ENCODE data around the gene C1orf35. TPM values are rescaled to one million over a fixed set of nuclear protein-coding genes. Genes with fewer than 3 reads are reported as not detected.
A peak's percentile ranks its signal among the peaks of the same experiment; 100 is the strongest.

Gene C1orf35
- total and polyA plus RNA-seq, 2 experiments from 2014 or later: 14.0 to 67.6 TPM

DNA sequence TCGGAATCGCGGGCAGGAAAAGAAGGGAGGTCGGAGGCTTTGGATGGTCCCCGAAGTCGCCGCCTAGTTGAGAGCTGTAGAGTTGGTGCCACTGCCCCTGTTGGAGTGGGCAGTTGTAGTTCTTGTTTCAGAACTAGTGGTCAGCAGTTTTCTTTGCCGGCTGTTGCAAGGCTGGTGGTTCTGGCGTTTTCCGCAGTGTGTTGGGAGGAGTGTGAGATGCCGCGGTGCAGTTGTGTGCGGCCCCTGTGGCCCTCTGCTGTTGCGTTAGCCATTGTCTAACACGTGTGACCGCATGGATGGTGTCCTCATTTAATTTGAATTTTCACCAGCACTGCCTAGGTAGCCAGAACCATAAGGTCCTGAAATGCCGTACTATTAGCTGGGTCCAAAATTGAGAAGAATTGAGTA is 19.2 kb downstream of the C1orf35 start (continued):
- TF ChIP-seq, protein P1, sequence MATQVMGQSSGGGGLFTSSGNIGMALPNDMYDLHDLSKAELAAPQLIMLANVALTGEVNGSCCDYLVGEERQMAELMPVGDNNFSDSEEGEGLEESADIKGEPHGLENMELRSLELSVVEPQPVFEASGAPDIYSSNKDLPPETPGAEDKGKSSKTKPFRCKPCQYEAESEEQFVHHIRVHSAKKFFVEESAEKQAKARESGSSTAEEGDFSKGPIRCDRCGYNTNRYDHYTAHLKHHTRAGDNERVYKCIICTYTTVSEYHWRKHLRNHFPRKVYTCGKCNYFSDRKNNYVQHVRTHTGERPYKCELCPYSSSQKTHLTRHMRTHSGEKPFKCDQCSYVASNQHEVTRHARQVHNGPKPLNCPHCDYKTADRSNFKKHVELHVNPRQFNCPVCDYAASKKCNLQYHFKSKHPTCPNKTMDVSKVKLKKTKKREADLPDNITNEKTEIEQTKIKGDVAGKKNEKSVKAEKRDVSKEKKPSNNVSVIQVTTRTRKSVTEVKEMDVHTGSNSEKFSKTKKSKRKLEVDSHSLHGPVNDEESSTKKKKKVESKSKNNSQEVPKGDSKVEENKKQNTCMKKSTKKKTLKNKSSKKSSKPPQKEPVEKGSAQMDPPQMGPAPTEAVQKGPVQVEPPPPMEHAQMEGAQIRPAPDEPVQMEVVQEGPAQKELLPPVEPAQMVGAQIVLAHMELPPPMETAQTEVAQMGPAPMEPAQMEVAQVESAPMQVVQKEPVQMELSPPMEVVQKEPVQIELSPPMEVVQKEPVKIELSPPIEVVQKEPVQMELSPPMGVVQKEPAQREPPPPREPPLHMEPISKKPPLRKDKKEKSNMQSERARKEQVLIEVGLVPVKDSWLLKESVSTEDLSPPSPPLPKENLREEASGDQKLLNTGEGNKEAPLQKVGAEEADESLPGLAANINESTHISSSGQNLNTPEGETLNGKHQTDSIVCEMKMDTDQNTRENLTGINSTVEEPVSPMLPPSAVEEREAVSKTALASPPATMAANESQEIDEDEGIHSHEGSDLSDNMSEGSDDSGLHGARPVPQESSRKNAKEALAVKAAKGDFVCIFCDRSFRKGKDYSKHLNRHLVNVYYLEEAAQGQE (IDR thresholded peaks at IDR 0.05; ENCODE audit: unreplicated experiment): no peak
- TF ChIP-seq EZH2phosphoT487 (IDR thresholded peaks at IDR 0.05; ENCODE audit: unreplicated experiment): no peak
- no peak for TF ChIP-seq JUNB (IDR thresholded peaks at IDR 0.05; ENCODE audit: unreplicated experiment)

DNA sequence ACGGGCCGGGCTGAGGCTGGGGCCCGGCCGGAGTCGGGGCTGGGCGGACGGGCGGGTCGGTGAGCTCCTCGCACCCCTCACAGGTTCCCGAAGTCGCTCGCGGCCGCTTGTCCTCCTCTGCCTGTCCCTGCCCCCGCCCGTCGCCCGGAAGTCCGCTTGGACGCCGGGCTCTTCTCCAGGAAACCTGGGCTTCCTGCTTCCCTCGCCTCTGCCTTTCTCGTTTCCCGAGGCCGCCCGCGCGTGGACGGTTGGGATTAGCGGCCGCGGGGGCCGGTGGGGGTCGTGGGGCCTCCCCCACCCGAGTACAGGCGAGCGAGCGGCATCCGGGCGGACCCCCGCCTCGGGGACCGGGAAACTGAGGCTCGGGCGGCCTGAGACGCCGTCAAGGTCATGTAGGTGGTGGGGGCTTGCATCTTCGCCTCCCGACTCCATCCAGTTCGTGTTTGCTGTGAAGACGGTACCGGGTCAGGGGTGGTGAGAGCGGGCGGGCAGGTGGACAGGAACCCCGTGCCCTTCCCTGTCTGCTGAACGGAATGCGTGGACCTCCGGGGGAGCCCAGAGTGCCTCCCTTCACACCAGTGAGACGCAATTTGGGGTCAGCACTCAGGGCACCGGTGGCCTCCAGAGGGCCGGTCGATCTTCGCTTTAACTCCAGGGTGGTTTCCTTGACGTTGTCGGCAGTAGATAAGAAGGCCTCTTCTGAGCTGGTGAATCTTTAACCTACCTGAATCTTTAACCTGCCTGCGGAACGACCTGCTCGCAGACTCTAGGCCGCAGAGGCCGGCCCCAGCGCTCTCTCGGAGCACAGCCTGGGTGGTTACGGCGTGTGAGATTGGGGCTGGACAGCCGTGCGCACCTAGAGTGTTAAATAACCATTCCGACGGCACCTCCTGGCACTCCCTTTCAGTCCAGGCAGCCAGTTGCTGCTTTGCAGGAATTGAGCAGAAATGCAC is 19.9 kb downstream of the C1orf35 start:
- H3K4me3 ChIP-seq: peak overlapping the region; percentile 93
- H3K4me3 Mint-ChIP-seq: peak overlapping the region; percentile 98
- peaks cover 54% of the 10 kb centered on the region for H3K79me2 ChIP-seq (replicated peaks; ENCODE audit: insufficient read depth)
- H4K20me1 ChIP-seq (replicated peaks; ENCODE audit: insufficient read depth): peaks cover 50% of the 10 kb centered on the region
- no peak overlapping the region for H2AFZ ChIP-seq
- DNase-seq (ENCODE audit: low spot score): peak; percentile 40
- no peak overlapping the region for H3K27ac ChIP-seq (ENCODE audit: low read depth)
- peaks cover 36% of the 10 kb centered on the region for H3K4me1 Mint-ChIP-seq
- peaks cover 19% of the 10 kb centered on the region; the same call in 2 of the 3 replicates for H3K36me3 Mint-ChIP-seq (ENCODE audit: low read depth)
- peak overlapping the region; percentile 98 for H3K27ac Mint-ChIP-seq
- peaks cover 28% of the 10 kb centered on the region for H3K4me1 ChIP-seq (ENCODE audit: insufficient read depth)
- peaks cover 26% of the 10 kb centered on the region for H3K27me3 Mint-ChIP-seq (ENCODE audit: insufficient read depth, low read depth, poor library complexity)
- no peaks in the 10 kb centered on the region for H3K36me3 ChIP-seq (ENCODE audit: insufficient read depth)
- no peaks in the 10 kb centered on the region for H3F3A ChIP-seq (replicated peaks; ENCODE audit: low read depth)
- ATAC-seq: peak; percentile 7; the same call in 2 of the 3 replicates
- H3K27me3 ChIP-seq (ENCODE audit: insufficient read depth): peaks cover 36% of the 10 kb centered on the region
- H3K9me2 ChIP-seq (ENCODE audit: insufficient read depth): no peaks in the 10 kb centered on the region
- no peaks in the 10 kb centered on the region for H3K9me3 Mint-ChIP-seq
- TF ChIP-seq ZNF114 (CRISPR knock-in tag; IDR thresholded peaks at IDR 0.05): no peak
- TF ChIP-seq EZH2phosphoT487 (IDR thresholded peaks at IDR 0.05; ENCODE audit: unreplicated experiment): no peak
- no peak for TF ChIP-seq JUNB (IDR thresholded peaks at IDR 0.05; ENCODE audit: unreplicated experiment)
- TF ChIP-seq, protein P1 (IDR thresholded peaks at IDR 0.05; ENCODE audit: unreplicated experiment): no peak
- no peak for TF ChIP-seq ZNF462 (CRISPR knock-in tag; IDR thresholded peaks at IDR 0.05)
- H3K4me2 ChIP-seq: peak overlapping the region; percentile 99
